ENCODE results near the gene SH3PXD2A.
A peak's percentile ranks its signal among the peaks of the same experiment; 100 is the strongest.

SH3PXD2A gene

GRCh38 chr10:103805781-103806180 lies 49.6 kb downstream of the SH3PXD2A start:
- DNase-seq, result no peak

- no peak for DNase-seq
Observed at GRCh38 chr10:103804871-103805270, 50.5 kb downstream of the SH3PXD2A start.

GRCh38 chr10:103803941-103804340 lies 51.4 kb downstream of the SH3PXD2A start:
- DNase-seq, result peak; percentile 14

GRCh38 chr10:103802637-103803353 lies 52.6 kb downstream of the SH3PXD2A start:
- DNase-seq, result no peak

GRCh38 chr10:103802081-103802480 lies 53.3 kb downstream of the SH3PXD2A start:
- no peak for DNase-seq

- DNase-seq, result peak; percentile 44
Observed at GRCh38 chr10:103800789-103801540, 54.4 kb downstream of the SH3PXD2A start.

- no peak for DNase-seq
Observed at GRCh38 chr10:103800089-103800488, 55.3 kb downstream of the SH3PXD2A start.

- no peak for DNase-seq
Observed at GRCh38 chr10:103799341-103799740, 56.0 kb downstream of the SH3PXD2A start.

- DNase-seq, result no peak
Observed at GRCh38 chr10:103798511-103798910, 56.9 kb downstream of the SH3PXD2A start.

GRCh38 chr10:103797857-103798256 lies 57.5 kb downstream of the SH3PXD2A start:
- no peak for DNase-seq

- no peak for DNase-seq
Observed at GRCh38 chr10:103795634-103796270, 59.6 kb downstream of the SH3PXD2A start.

- no peak for DNase-seq
Observed at GRCh38 chr10:103794996-103795395, 60.4 kb downstream of the SH3PXD2A start.

- no peak for DNase-seq
Observed at GRCh38 chr10:103793920-103794883, 61.2 kb downstream of the SH3PXD2A start.

GRCh38 chr10:103793429-103793828 lies 61.9 kb downstream of the SH3PXD2A start:
- DNase-seq, result no peak

- DNase-seq, result no peak
Observed at GRCh38 chr10:103792547-103792946, 62.8 kb downstream of the SH3PXD2A start.

- DNase-seq, result no peak
Observed at GRCh38 chr10:103791858-103792257, 63.5 kb downstream of the SH3PXD2A start.

GRCh38 chr10:103791291-103791690 lies 64.1 kb downstream of the SH3PXD2A start:
- no peak for DNase-seq

- no peak for DNase-seq
Observed at GRCh38 chr10:103790580-103790979, 64.8 kb downstream of the SH3PXD2A start.

- no peak for DNase-seq
Observed at GRCh38 chr10:103789771-103790201, 65.6 kb downstream of the SH3PXD2A start.

- DNase-seq, result no peak
Observed at GRCh38 chr10:103789161-103789560, 66.2 kb downstream of the SH3PXD2A start.

GRCh38 chr10:103787331-103787730 lies 68.0 kb downstream of the SH3PXD2A start:
- no peak for DNase-seq

GRCh38 chr10:103786020-103786419 lies 69.4 kb downstream of the SH3PXD2A start:
- no peak for DNase-seq
